ENCODE results near the gene RNF208. TPM values are rescaled to one million over a fixed set of nuclear protein-coding genes. Genes with fewer than 3 reads are reported as not detected.
A peak's percentile ranks its signal among the peaks of the same experiment; 100 is the strongest.
"Not testable (repeated sequence)": the region's sequence is repeated elsewhere in the genome, so short reads cannot be mapped to it uniquely, and the experiment has no call there.

Gene RNF208
- total and polyA plus RNA-seq, 2 of the 4 experiments (the other 2 are of a cell fraction) = 1.2 TPM; not detected in 1

DNA sequence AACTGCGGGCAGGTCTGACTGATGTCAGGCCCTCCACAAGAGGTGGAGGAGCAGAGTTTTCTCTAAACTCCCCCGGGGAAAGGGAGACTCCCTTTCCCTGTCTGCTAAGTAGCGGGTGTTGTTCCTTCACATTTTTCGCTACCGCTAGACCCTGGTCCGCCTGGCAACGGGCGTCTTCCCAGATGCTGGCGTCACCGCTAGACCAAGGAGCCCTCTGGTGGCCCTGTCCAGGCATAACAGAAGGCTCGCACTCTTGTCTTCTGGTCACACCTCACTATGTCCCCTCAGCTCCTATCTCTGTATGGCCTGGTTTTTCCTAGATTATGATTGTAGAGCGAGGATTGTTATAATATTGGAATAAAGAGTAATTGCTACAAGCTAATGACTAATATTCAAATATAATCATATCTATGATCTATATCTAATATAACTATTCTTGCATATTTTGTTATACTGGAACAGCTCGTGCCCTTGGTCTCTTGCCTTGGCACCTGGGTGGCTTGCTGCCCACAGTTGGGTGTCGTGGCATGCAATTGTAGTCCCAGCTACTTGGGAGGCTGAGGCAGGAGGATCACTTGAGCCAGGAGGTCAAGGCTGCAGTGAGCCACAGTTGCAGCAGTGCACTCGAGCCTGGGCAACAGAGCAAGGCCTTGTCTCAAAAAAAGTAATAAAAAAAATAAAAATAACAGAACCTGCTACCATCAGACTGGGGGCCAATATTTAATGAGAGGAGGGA lies 40.3 kb upstream of the RNF208 start:
- ATAC-seq (ENCODE audit: low read depth); dilution Hi-C loops (cut with HindIII; ENCODE audit: low sequenced_read_pairs, unreplicated experiment); H4K5ac ChIP-seq (ENCODE audit: low read depth, low read length); H2BK120ac ChIP-seq (ENCODE audit: low read depth, low read length); H3K18ac ChIP-seq (ENCODE audit: low read depth, low read length); H2BK20ac ChIP-seq (ENCODE audit: low read depth, low read length); in situ Hi-C loops (cut with MboI; ENCODE audit: low sequenced_read_pairs); H3K9me3 ChIP-seq (ENCODE audit: control insufficient read depth, insufficient read depth, low read length); H2AFZ ChIP-seq (replicated peaks; ENCODE audit: low read length, poor library complexity); H3K14ac ChIP-seq (replicated peaks; ENCODE audit: low read depth, low read length); intact Hi-C loops (cut with micrococcal nuclease); H3K4me3 ChIP-seq (ENCODE audit: insufficient read depth, low read depth, low read length); POLR2A ChIA-PET (ENCODE audit: unreplicated experiment); H3K27ac ChIP-seq (ENCODE audit: insufficient read depth, low read length); CTCF ChIA-PET; H3K27me3 ChIP-seq (ENCODE audit: control insufficient read depth, insufficient read depth, low read length); H3K9ac ChIP-seq (ENCODE audit: low read depth, low read length); H4K91ac ChIP-seq (ENCODE audit: insufficient read depth, low read depth, low read length); H3K4me2 ChIP-seq (ENCODE audit: low read depth, low read length); H3K56ac ChIP-seq (ENCODE audit: extremely low read depth, insufficient read depth, low read length); H4K20me1 ChIP-seq (ENCODE audit: insufficient read depth, low read length); H2AK9ac ChIP-seq (replicated peaks; ENCODE audit: low read depth, low read length, poor library complexity); H3K9me1 ChIP-seq (ENCODE audit: insufficient read depth, low read length); H4K8ac ChIP-seq (ENCODE audit: low read depth in 2 of 2, low read length in 2 of 2); H3K4ac ChIP-seq (ENCODE audit: low read depth, low read length); H2BK15ac ChIP-seq (ENCODE audit: low read depth, low read length); H2BK5ac ChIP-seq (ENCODE audit: low read depth, low read length, poor library complexity, severe bottlenecking); BruUV-seq (replicated peaks); H3K4me1 ChIP-seq (ENCODE audit: control insufficient read depth, insufficient read depth, low read length); H3K23ac ChIP-seq (ENCODE audit: low read depth, low read length): not testable (repeated sequence)
- DNase-seq = peak; percentile 50
- WGBS, 2 experiments (ENCODE audit: extremely low coverage in 2 of 2, insufficient read length in 1 of 2) = no CpG with 5 or more reads among the region's 15 CpGs
- H3K36me3 ChIP-seq (ENCODE audit: control insufficient read depth, insufficient read depth, low read length) = peaks cover 51% of the 10 kb centered on the region
- peak overlapping the region; percentile 28; the same call in 1 of the 2 replicates for H2AK5ac ChIP-seq (ENCODE audit: low read depth, low read length)
- peaks cover 10 to 37% of the 10 kb centered on the region in 2 experiments for H3K79me1 ChIP-seq (ENCODE audit: low read depth in 1 of 2, low read length in 2 of 2)
- TF ChIP-seq, protein P1, sequence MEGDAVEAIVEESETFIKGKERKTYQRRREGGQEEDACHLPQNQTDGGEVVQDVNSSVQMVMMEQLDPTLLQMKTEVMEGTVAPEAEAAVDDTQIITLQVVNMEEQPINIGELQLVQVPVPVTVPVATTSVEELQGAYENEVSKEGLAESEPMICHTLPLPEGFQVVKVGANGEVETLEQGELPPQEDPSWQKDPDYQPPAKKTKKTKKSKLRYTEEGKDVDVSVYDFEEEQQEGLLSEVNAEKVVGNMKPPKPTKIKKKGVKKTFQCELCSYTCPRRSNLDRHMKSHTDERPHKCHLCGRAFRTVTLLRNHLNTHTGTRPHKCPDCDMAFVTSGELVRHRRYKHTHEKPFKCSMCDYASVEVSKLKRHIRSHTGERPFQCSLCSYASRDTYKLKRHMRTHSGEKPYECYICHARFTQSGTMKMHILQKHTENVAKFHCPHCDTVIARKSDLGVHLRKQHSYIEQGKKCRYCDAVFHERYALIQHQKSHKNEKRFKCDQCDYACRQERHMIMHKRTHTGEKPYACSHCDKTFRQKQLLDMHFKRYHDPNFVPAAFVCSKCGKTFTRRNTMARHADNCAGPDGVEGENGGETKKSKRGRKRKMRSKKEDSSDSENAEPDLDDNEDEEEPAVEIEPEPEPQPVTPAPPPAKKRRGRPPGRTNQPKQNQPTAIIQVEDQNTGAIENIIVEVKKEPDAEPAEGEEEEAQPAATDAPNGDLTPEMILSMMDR (conservative IDR thresholded peaks at IDR 0.05; ENCODE audit: low read depth, low read length) = peak; percentile 32
- 0 out of 2 replicates have a peak, but pooled peaks have one; percentile 27 for TF ChIP-seq RFX5 (IDR thresholded peaks at IDR 0.05; ENCODE audit: low read depth, low read length)
